Measurements from ENCODE around the gene TSSC4. TPM values are rescaled to one million over a fixed set of nuclear protein-coding genes. Genes with fewer than 3 reads are reported as not detected.

The TSSC4 gene
- total RNA-seq, 1 donor: 54.8 TPM

GRCh38 chr11:2413742-2414579 lies 13.4 kb downstream of the TSSC4 start:
- DNase-seq (ENCODE audit: low read depth): no peak
- TF ChIP-seq CTCF (IDR thresholded peaks at IDR 0.05; ENCODE audit: insufficient read depth, low read depth, low read length): no peak
- H3K4me3 ChIP-seq (ENCODE audit: low read depth, low read length): no peak overlapping the region

GRCh38 chr11:2414616-2415015 lies 14.1 kb downstream of the TSSC4 start:
- DNase-seq (ENCODE audit: low read depth): no peak
- no peak for TF ChIP-seq CTCF (IDR thresholded peaks at IDR 0.05; ENCODE audit: insufficient read depth, low read depth, low read length)
- no peak overlapping the region for H3K4me3 ChIP-seq (ENCODE audit: low read depth, low read length)

GRCh38 chr11:2415171-2415570 lies 14.6 kb downstream of the TSSC4 start:
- no peak for DNase-seq (ENCODE audit: low read depth)
- no peak overlapping the region for H3K4me3 ChIP-seq (ENCODE audit: low read depth, low read length)
- TF ChIP-seq CTCF (IDR thresholded peaks at IDR 0.05; ENCODE audit: insufficient read depth, low read depth, low read length): no peak

GRCh38 chr11:2415601-2416380 lies 15.2 kb downstream of the TSSC4 start:
- no peak for DNase-seq (ENCODE audit: low read depth)
- no peak for TF ChIP-seq CTCF (IDR thresholded peaks at IDR 0.05; ENCODE audit: insufficient read depth, low read depth, low read length)
- H3K4me3 ChIP-seq (ENCODE audit: low read depth, low read length): no peak overlapping the region

GRCh38 chr11:2416765-2417164 lies 16.2 kb downstream of the TSSC4 start:
- DNase-seq (ENCODE audit: low read depth): no peak
- TF ChIP-seq CTCF (IDR thresholded peaks at IDR 0.05; ENCODE audit: insufficient read depth, low read depth, low read length): no peak
- no peak overlapping the region for H3K4me3 ChIP-seq (ENCODE audit: low read depth, low read length)

- no peak for DNase-seq (ENCODE audit: low read depth)
- H3K4me3 ChIP-seq (ENCODE audit: low read depth, low read length): no peak overlapping the region
- TF ChIP-seq CTCF (IDR thresholded peaks at IDR 0.05; ENCODE audit: insufficient read depth, low read depth, low read length): no peak
Measured at GRCh38 chr11:2417856-2418692, 17.5 kb downstream of the TSSC4 start.

Data from fibroblast of villous mesenchyme (primary cell).